A673 (cell line): Measurements from ENCODE around the gene C2orf68. TPM values are rescaled to one million over a fixed set of nuclear protein-coding genes. Genes with fewer than 3 reads are reported as not detected.
A peak's percentile ranks its signal among the peaks of the same experiment; 100 is the strongest.

Experiments used
- BruUV-seq: library from RNA; stranded (reverse); fragments of 400-500 nt; replicated peaks from 2 replicates; lab custom pipeline; 2021; lab: Mats Ljungman, UMichigan
- CTCF ChIA-PET: fragments of 300-600 bp; sonication (Branson Sonifier 250); formaldehyde crosslinking; loops from one replicate; lab custom pipeline; 2022; ENCODE audit warnings: antibody characterized with exemption; lab: Charles Lee
- POLR2A ChIA-PET: fragments of 300-600 bp; sonication (Branson Sonifier 250); formaldehyde crosslinking; loops from one replicate; lab custom pipeline; 2022; ENCODE audit warnings: antibody characterized with exemption; ENCODE audit not compliant: low non-redundant PET; lab: Charles Lee
- DNase-seq: peaks from one replicate; pipeline ENCODE4 v3.0.0-alpha.2; 2015; ENCODE audit warnings: low spot score
- H3K27ac ChIP-seq: fragments of 200-600 bp; sonication (generic); 2 replicates; pipeline ENCODE4 v1.5.1; 2016; ENCODE audit warnings: mixed run types, low read depth, mild to moderate bottlenecking, mixed read lengths, antibody characterized with exemption, low read length; ENCODE audit not compliant: poor library complexity, severe bottlenecking
- H3K27me3 ChIP-seq: fragments of 200-600 bp; sonication (generic); replicated peaks from 2 replicates; pipeline ENCODE4 v1.6.1; 2017; ENCODE audit warnings: mixed run types, low read depth, mild to moderate bottlenecking, mixed read lengths, antibody characterized with exemption, low read length; ENCODE audit not compliant: insufficient read depth, poor library complexity
- H3K36me3 ChIP-seq: fragments of 200-600 bp; sonication (generic); 2 replicates; pipeline ENCODE4 v1.6.1; 2016; ENCODE audit warnings: mixed run types, mild to moderate bottlenecking, mixed read lengths, antibody characterized with exemption, low read length; ENCODE audit not compliant: insufficient read depth, poor library complexity, severe bottlenecking
- H3K4me1 ChIP-seq: fragments of 200-600 bp; sonication (generic); 2 replicates; pipeline ENCODE4 v1.6.1; 2017; ENCODE audit warnings: mixed run types, mild to moderate bottlenecking, mixed read lengths, antibody characterized with exemption, low read length; ENCODE audit not compliant: insufficient read depth, poor library complexity, severe bottlenecking
- H3K4me3 ChIP-seq: fragments of 200-600 bp; sonication (generic); 2 replicates; pipeline ENCODE4 v1.5.1; 2016; ENCODE audit warnings: low read depth, mixed run types, mild to moderate bottlenecking, mixed read lengths, low read length; ENCODE audit not compliant: poor library complexity, severe bottlenecking
- H3K9me3 ChIP-seq: fragments of 200-600 bp; sonication (generic); 2 replicates; pipeline ENCODE4 v1.6.1; 2016; ENCODE audit warnings: mixed run types, low read depth, mild to moderate bottlenecking, mixed read lengths, antibody characterized with exemption, low read length; ENCODE audit not compliant: poor library complexity, severe bottlenecking
- EZH2 ChIP-seq: fragments of 200-600 bp; sonication (generic); IDR thresholded peaks from 2 replicates; pipeline ENCODE4 v1.6.1; 2017; ENCODE audit warnings: borderline replicate concordance, low read depth, mild to moderate bottlenecking, mixed read lengths, antibody characterized with exemption, low read length; ENCODE audit not compliant: poor library complexity, severe bottlenecking
- intact Hi-C: fragments of 100-400 bp; cut with micrococcal nuclease; formaldehyde crosslinking; loops from one replicate; pipeline ENCODE4 v1.10.0; 2022; ENCODE audit not compliant: unreplicated experiment
- total RNA-seq: library from RNA; stranded (reverse); gene quantifications from 2 replicates; pipeline ENCODE4 v1.2.3, GENCODE V29; 2021
- TF ChIP-seq, protein P1 (sequence below): fragments of 300-800, 200-600 bp; sonication (generic); conservative IDR thresholded peaks from 2 replicates; pipeline ENCODE4 v1.5.1; 2017; ENCODE audit warnings: low read depth, mild to moderate bottlenecking, antibody characterized with exemption, low read length, moderate library complexity, mixed read lengths

Gene C2orf68
- total RNA-seq, 1 experiment from 2014 or later: 46.4 TPM

GRCh38 chr2:85602476-85603234, 9.2 kb downstream of the C2orf68 start, which contains the start of gene TMEM150A:
TMEM150A (minus strand) TSS chr2:85602698; CDS start chr2:85601948, 750 bp downstream.
- Histone ChIP-seq H3K27me3 (no peaks in the 10 kb centered on the region), H3K27ac (peak within 1 kb of the TSS; percentile 57), H3K4me1 (peaks cover 11% of the 10 kb centered on the region), H3K4me3 (peak within 1 kb of the TSS; percentile 64), H3K36me3 (peaks cover 8% of the 10 kb centered on the region), H3K9me3 (no peaks in the 10 kb centered on the region)
- DNase-seq: peak; percentile 95
- BruUV-seq: no TSS peak
- intact Hi-C loops: no loop called here
- POLR2A ChIA-PET: no interaction called here
- CTCF ChIA-PET: no interaction called here
- no peak for TF ChIP-seq EZH2
- TF ChIP-seq, protein P1, sequence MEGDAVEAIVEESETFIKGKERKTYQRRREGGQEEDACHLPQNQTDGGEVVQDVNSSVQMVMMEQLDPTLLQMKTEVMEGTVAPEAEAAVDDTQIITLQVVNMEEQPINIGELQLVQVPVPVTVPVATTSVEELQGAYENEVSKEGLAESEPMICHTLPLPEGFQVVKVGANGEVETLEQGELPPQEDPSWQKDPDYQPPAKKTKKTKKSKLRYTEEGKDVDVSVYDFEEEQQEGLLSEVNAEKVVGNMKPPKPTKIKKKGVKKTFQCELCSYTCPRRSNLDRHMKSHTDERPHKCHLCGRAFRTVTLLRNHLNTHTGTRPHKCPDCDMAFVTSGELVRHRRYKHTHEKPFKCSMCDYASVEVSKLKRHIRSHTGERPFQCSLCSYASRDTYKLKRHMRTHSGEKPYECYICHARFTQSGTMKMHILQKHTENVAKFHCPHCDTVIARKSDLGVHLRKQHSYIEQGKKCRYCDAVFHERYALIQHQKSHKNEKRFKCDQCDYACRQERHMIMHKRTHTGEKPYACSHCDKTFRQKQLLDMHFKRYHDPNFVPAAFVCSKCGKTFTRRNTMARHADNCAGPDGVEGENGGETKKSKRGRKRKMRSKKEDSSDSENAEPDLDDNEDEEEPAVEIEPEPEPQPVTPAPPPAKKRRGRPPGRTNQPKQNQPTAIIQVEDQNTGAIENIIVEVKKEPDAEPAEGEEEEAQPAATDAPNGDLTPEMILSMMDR: peak; percentile 18; the same call in 1 of the 2 replicates

- Histone ChIP-seq H3K9me3 (no peaks in the 10 kb centered on the region), H3K4me3 (peak overlapping the region; percentile 64), H3K27me3 (no peaks in the 10 kb centered on the region), H3K4me1 (peaks cover 11% of the 10 kb centered on the region), H3K36me3 (peaks cover 14% of the 10 kb centered on the region), H3K27ac (peak overlapping the region; percentile 57)
- no peak for TF ChIP-seq EZH2
- TF ChIP-seq, protein P1: no peak
- intact Hi-C loops: no loop called here
- CTCF ChIA-PET: no interaction called here
- POLR2A ChIA-PET: no interaction called here
- no peak for DNase-seq
- BruUV-seq: no TSS peak
These were observed 9.9 kb downstream of the C2orf68 start for GRCh38 chr2:85601771-85602475.

GRCh38 chr2:85600951-85601770, 10.7 kb downstream of the C2orf68 start:
- Histone ChIP-seq H3K27ac (no peak overlapping the region), H3K4me3 (peak overlapping the region; percentile 64), H3K27me3 (no peaks in the 10 kb centered on the region), H3K4me1 (peaks cover 6% of the 10 kb centered on the region), H3K36me3 (peaks cover 17% of the 10 kb centered on the region), H3K9me3 (no peaks in the 10 kb centered on the region)
- no peak for DNase-seq
- CTCF ChIA-PET: no interaction called here
- no TSS peak for BruUV-seq
- POLR2A ChIA-PET: no interaction called here
- TF ChIP-seq, protein P1: no peak
- TF ChIP-seq EZH2: no peak
- intact Hi-C loops: no loop called here
